ENCODE data around the gene CRMP1. TPM values are rescaled to one million over a fixed set of nuclear protein-coding genes. Genes with fewer than 3 reads are reported as not detected.

CRMP1 gene
- total and polyA plus RNA-seq, 9 of the 15 experiments (the other 6 are each of a cell fraction or from before 2014, with no cell fraction given): 0.03 to 0.04 TPM; not detected in 7

- H3K4me2 ChIP-seq (ENCODE audit: insufficient read depth, low read length): no peak overlapping the region
- no peaks in the 10 kb centered on the region for H3K9me3 ChIP-seq (replicated peaks; ENCODE audit: control insufficient read depth, insufficient read depth, low read depth, low read length)
- CTCF ChIA-PET (ENCODE audit: low intra/inter-chr PET ratio): no interaction called here
- no peaks in the 10 kb centered on the region for H3K4me1 ChIP-seq (replicated peaks in 1 of 2; ENCODE audit: control insufficient read depth in 2 of 2, insufficient read depth in 2 of 2, low read length in 2 of 2)
- DNase-seq (ENCODE audit: extremely low read depth in 1 of 4, low spot score in 3 of 4) (no peak), FAIRE-seq (no peak), ATAC-seq (no peak)
- intact Hi-C loops (cut with micrococcal nuclease) (no loop called here), in situ Hi-C loops (cut with MboI) (no loop called here)
- H3K4me3 ChIP-seq: no peak overlapping the region
- H3K27ac ChIP-seq (ENCODE audit: extremely low read depth, low read depth, low read length): no peak overlapping the region
- POLR2A ChIA-PET: no interaction called here
- no TSS peak for BruUV-seq (replicated peaks)
- WGBS (ENCODE audit: insufficient coverage, low coverage, missing lambda C conversion rate): 0% methylated on average over 8 of the region's 9 CpGs
- H3K36me3 ChIP-seq (ENCODE audit: control insufficient read depth, insufficient read depth, low read length): no peaks in the 10 kb centered on the region
- H3K27me3 ChIP-seq (ENCODE audit: control insufficient read depth in 2 of 2, insufficient read depth in 2 of 2, low read length in 2 of 2): peaks cover 5 to 29% of the 10 kb centered on the region in 2 experiments; a peak in 3 of 5 replicates
- no peaks in the 10 kb centered on the region for H4K20me1 ChIP-seq (replicated peaks; ENCODE audit: control insufficient read depth, insufficient read depth, low read length)
- no peak overlapping the region for H3K9ac ChIP-seq (ENCODE audit: insufficient read depth in 1 of 2, low read depth in 2 of 2, low read length in 2 of 2)
- no peak overlapping the region for H2AFZ ChIP-seq (ENCODE audit: low read depth, low read length)
- H3K9me1 ChIP-seq (ENCODE audit: control insufficient read depth, insufficient read depth, low read length): no peaks in the 10 kb centered on the region
- no peaks in the 10 kb centered on the region for H3K79me2 ChIP-seq (ENCODE audit: control insufficient read depth, insufficient read depth, low read length)
- TF ChIP-seq E2F5 (CRISPR knock-in tag; IDR thresholded peaks at IDR 0.05) (no peak), SIRT6 (IDR thresholded peaks at IDR 0.05; ENCODE audit: low read depth, low read length) (no peak), RBM34 (IDR thresholded peaks at IDR 0.05; ENCODE audit: borderline replicate concordance, insufficient read depth, low read length) (no peak), ZNF274 (IDR thresholded peaks at IDR 0.05; ENCODE audit: borderline replicate concordance, low read depth, low read length) (no peak), ARHGAP35 (IDR thresholded peaks at IDR 0.05; ENCODE audit: partially characterized antibody) (no peak), FOXJ3 (CRISPR knock-in tag; IDR thresholded peaks at IDR 0.05) (no peak), FOS (IDR thresholded peaks at IDR 0.05; ENCODE audit: extremely low read depth, insufficient read length) (no peak), PATZ1 (CRISPR knock-in tag; IDR thresholded peaks at IDR 0.05; ENCODE audit: borderline replicate concordance) (no peak), ZFP1 (CRISPR knock-in tag; IDR thresholded peaks at IDR 0.05) (no peak), ZC3H11A (IDR thresholded peaks at IDR 0.05; ENCODE audit: low read depth, low read length) (no peak), ZNF551 (CRISPR knock-in tag; IDR thresholded peaks at IDR 0.05) (no peak), SRSF9 (IDR thresholded peaks at IDR 0.05; ENCODE audit: borderline replicate concordance, low read depth, low read length) (no peak)
- TF ChIP-seq, protein P1, sequence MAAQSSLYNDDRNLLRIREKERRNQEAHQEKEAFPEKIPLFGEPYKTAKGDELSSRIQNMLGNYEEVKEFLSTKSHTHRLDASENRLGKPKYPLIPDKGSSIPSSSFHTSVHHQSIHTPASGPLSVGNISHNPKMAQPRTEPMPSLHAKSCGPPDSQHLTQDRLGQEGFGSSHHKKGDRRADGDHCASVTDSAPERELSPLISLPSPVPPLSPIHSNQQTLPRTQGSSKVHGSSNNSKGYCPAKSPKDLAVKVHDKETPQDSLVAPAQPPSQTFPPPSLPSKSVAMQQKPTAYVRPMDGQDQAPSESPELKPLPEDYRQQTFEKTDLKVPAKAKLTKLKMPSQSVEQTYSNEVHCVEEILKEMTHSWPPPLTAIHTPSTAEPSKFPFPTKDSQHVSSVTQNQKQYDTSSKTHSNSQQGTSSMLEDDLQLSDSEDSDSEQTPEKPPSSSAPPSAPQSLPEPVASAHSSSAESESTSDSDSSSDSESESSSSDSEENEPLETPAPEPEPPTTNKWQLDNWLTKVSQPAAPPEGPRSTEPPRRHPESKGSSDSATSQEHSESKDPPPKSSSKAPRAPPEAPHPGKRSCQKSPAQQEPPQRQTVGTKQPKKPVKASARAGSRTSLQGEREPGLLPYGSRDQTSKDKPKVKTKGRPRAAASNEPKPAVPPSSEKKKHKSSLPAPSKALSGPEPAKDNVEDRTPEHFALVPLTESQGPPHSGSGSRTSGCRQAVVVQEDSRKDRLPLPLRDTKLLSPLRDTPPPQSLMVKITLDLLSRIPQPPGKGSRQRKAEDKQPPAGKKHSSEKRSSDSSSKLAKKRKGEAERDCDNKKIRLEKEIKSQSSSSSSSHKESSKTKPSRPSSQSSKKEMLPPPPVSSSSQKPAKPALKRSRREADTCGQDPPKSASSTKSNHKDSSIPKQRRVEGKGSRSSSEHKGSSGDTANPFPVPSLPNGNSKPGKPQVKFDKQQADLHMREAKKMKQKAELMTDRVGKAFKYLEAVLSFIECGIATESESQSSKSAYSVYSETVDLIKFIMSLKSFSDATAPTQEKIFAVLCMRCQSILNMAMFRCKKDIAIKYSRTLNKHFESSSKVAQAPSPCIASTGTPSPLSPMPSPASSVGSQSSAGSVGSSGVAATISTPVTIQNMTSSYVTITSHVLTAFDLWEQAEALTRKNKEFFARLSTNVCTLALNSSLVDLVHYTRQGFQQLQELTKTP (IDR thresholded peaks at IDR 0.05; ENCODE audit: low read depth in 1 of 2, partially characterized antibody in 2 of 2): no peak
- TF ChIP-seq, protein P2, sequence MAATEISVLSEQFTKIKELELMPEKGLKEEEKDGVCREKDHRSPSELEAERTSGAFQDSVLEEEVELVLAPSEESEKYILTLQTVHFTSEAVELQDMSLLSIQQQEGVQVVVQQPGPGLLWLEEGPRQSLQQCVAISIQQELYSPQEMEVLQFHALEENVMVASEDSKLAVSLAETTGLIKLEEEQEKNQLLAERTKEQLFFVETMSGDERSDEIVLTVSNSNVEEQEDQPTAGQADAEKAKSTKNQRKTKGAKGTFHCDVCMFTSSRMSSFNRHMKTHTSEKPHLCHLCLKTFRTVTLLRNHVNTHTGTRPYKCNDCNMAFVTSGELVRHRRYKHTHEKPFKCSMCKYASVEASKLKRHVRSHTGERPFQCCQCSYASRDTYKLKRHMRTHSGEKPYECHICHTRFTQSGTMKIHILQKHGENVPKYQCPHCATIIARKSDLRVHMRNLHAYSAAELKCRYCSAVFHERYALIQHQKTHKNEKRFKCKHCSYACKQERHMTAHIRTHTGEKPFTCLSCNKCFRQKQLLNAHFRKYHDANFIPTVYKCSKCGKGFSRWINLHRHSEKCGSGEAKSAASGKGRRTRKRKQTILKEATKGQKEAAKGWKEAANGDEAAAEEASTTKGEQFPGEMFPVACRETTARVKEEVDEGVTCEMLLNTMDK (IDR thresholded peaks at IDR 0.05; ENCODE audit: borderline replicate concordance, insufficient read depth, low read depth, low read length, poor library complexity, severe bottlenecking): no peak
Measured at GRCh38 chr4:5931526-5931925, 38.6 kb upstream of the CRMP1 start.
